ENCODE data around the gene USP54.

USP54 gene

GRCh38 chr10:73625004-73625883 lies 34.1 kb upstream of the USP54 start:
- TF ChIP-seq SIN3A (IDR thresholded peaks at IDR 0.05; ENCODE audit: borderline replicate concordance, insufficient read depth, low read length) (no peak), TAF1 (IDR thresholded peaks at IDR 0.05; ENCODE audit: borderline replicate concordance, insufficient read depth, low read length) (no peak)

DNA sequence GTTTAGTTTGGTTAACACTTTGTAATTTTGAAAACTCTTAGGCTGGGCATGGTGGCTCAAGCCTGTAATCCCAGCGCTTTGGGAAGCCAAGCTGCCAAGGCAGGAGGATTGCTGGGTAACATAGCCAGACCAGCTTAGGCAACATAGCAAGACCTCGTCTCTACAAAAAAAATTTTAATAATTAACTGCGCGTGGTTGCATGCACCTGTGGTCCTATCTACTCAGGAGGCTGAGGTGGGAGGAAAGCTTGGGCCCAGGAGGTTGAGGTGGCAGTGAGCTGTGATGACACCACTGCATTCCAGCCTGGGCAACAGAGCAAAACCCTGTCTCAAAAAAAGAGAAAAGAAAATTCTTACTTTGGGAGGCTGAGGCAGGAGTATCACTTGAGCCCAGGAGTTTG lies 31.9 kb upstream of the USP54 start:
- TF ChIP-seq POLR2AphosphoS5 (IDR thresholded peaks at IDR 0.05; ENCODE audit: low read depth, low read length) (no peak), TAF1 (IDR thresholded peaks at IDR 0.05; ENCODE audit: borderline replicate concordance, insufficient read depth, low read length) (no peak)
- TF ChIP-seq, protein P1, sequence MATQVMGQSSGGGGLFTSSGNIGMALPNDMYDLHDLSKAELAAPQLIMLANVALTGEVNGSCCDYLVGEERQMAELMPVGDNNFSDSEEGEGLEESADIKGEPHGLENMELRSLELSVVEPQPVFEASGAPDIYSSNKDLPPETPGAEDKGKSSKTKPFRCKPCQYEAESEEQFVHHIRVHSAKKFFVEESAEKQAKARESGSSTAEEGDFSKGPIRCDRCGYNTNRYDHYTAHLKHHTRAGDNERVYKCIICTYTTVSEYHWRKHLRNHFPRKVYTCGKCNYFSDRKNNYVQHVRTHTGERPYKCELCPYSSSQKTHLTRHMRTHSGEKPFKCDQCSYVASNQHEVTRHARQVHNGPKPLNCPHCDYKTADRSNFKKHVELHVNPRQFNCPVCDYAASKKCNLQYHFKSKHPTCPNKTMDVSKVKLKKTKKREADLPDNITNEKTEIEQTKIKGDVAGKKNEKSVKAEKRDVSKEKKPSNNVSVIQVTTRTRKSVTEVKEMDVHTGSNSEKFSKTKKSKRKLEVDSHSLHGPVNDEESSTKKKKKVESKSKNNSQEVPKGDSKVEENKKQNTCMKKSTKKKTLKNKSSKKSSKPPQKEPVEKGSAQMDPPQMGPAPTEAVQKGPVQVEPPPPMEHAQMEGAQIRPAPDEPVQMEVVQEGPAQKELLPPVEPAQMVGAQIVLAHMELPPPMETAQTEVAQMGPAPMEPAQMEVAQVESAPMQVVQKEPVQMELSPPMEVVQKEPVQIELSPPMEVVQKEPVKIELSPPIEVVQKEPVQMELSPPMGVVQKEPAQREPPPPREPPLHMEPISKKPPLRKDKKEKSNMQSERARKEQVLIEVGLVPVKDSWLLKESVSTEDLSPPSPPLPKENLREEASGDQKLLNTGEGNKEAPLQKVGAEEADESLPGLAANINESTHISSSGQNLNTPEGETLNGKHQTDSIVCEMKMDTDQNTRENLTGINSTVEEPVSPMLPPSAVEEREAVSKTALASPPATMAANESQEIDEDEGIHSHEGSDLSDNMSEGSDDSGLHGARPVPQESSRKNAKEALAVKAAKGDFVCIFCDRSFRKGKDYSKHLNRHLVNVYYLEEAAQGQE (IDR thresholded peaks at IDR 0.05; ENCODE audit: insufficient read depth in 1 of 2, low read depth in 2 of 2, low read length in 2 of 2): no peak

DNA sequence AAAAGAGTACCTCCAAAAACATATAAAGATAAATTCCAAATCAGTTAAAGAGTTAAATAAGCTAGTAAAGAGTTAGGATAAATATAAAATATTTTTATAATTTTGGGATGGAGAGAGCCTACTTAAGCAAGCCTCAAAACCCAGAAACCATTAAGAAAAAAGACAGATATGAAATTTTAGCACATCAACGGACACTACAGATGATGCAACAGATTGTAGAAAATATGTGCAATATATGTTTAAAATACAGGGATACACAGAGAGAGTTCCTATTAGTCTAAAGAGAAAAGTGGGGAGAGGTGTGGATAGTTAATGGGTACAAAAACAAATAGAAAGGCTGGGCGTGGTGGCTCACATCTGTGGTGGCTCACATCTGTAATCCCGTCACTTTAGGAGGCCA lies 23.6 kb upstream of the USP54 start:
- TF ChIP-seq SIN3A (IDR thresholded peaks at IDR 0.05; ENCODE audit: borderline replicate concordance, insufficient read depth, low read length) (no peak), TAF1 (IDR thresholded peaks at IDR 0.05; ENCODE audit: borderline replicate concordance, insufficient read depth, low read length) (no peak), FOXP2 (optimal IDR thresholded peaks at IDR 0.05; ENCODE audit: borderline replicate concordance, extremely low read depth, extremely low read length, insufficient read depth) (no peak), POLR2AphosphoS5 (IDR thresholded peaks at IDR 0.05; ENCODE audit: low read depth, low read length) (no peak)
- TF ChIP-seq, protein P1 (IDR thresholded peaks at IDR 0.05; ENCODE audit: insufficient read depth in 1 of 2, low read depth in 2 of 2, low read length in 2 of 2): no peak

- no peak for TF ChIP-seq SIN3A (IDR thresholded peaks at IDR 0.05; ENCODE audit: borderline replicate concordance, insufficient read depth, low read length)
Measured at GRCh38 chr10:73609116-73609515, 18.0 kb upstream of the USP54 start.

DNA sequence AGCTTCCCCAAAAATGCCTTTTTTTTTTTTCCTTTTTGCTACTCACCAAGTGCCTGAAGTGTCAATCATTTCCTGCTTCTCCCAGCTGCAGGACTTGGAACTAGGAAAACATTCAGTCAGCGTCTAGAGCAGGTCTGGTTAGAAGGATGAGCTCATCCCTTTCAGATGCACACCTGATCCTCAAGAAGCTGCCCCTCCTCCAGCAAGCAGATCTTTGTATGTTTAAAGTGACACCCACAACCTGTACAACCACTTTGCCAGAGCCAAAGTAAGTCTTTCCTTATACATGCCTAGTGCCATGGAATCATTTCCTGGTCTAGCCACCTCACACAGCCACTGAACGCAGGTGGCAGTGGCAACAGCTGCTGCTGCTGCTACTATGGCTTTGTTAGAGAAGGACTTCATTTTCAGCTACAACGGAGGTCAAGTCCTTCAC lies 10.4 kb upstream of the USP54 start:
- TF ChIP-seq TAF1 (IDR thresholded peaks at IDR 0.05; ENCODE audit: borderline replicate concordance, insufficient read depth, low read length): no peak
- TF ChIP-seq SIN3A (IDR thresholded peaks at IDR 0.05; ENCODE audit: borderline replicate concordance, insufficient read depth, low read length): no peak
- no peak for TF ChIP-seq FOXP2 (optimal IDR thresholded peaks at IDR 0.05; ENCODE audit: borderline replicate concordance, extremely low read depth, extremely low read length, insufficient read depth)
- TF ChIP-seq, protein P1 (IDR thresholded peaks at IDR 0.05; ENCODE audit: insufficient read depth in 1 of 2, low read depth in 2 of 2, low read length in 2 of 2): no peak
- no peak for TF ChIP-seq POLR2AphosphoS5 (IDR thresholded peaks at IDR 0.05; ENCODE audit: low read depth, low read length)

DNA sequence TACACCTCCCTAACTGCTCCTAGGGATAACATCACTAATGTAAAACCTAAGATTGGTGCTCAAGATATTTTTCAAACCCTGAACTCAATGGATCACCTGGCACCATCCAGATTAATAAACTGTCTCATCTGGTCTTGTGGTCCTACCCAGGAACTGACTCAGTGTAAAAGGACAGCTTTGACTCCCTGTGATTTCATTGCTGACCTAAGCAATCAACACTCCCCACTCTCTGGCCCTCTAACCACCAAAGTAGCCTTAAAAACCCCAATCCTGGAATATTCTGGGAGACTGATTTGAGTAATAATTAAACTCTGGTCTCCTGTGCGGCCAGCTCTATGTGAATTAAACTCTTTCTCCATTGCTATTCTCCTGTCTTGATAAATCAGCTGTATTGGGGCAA lies 6.2 kb upstream of the USP54 start:
- TF ChIP-seq SIN3A (IDR thresholded peaks at IDR 0.05; ENCODE audit: borderline replicate concordance, insufficient read depth, low read length) (no peak), POLR2AphosphoS5 (IDR thresholded peaks at IDR 0.05; ENCODE audit: low read depth, low read length) (no peak), TAF1 (IDR thresholded peaks at IDR 0.05; ENCODE audit: borderline replicate concordance, insufficient read depth, low read length) (no peak), FOXP2 (optimal IDR thresholded peaks at IDR 0.05; ENCODE audit: borderline replicate concordance, extremely low read depth, extremely low read length, insufficient read depth) (no peak)
- TF ChIP-seq, protein P1 (IDR thresholded peaks at IDR 0.05; ENCODE audit: insufficient read depth in 1 of 2, low read depth in 2 of 2, low read length in 2 of 2): no peak

Measured in PFSK-1 (cell line).